Choroid plexus epithelial cell (primary cell): Measurements from ENCODE around the gene ADCY9.

Source experiments
- DNase-seq: peaks from one replicate; pipeline ENCODE4 v3.0.0-alpha.2; 2010; ENCODE audit warnings: low read depth
- H3K4me3 ChIP-seq: 2 replicates; pipeline ENCODE4 v1.5.1; 2011; ENCODE audit warnings: low read depth, mild to moderate bottlenecking, control low read depth, low read length, moderate library complexity
- TF ChIP-seq, protein P1 (sequence below): conservative IDR thresholded peaks from 2 replicates; pipeline ENCODE4 v1.5.1; 2011; ENCODE audit warnings: low read depth, mild to moderate bottlenecking, control low read depth, inconsistent platforms, low read length, moderate library complexity

Gene ADCY9

DNA sequence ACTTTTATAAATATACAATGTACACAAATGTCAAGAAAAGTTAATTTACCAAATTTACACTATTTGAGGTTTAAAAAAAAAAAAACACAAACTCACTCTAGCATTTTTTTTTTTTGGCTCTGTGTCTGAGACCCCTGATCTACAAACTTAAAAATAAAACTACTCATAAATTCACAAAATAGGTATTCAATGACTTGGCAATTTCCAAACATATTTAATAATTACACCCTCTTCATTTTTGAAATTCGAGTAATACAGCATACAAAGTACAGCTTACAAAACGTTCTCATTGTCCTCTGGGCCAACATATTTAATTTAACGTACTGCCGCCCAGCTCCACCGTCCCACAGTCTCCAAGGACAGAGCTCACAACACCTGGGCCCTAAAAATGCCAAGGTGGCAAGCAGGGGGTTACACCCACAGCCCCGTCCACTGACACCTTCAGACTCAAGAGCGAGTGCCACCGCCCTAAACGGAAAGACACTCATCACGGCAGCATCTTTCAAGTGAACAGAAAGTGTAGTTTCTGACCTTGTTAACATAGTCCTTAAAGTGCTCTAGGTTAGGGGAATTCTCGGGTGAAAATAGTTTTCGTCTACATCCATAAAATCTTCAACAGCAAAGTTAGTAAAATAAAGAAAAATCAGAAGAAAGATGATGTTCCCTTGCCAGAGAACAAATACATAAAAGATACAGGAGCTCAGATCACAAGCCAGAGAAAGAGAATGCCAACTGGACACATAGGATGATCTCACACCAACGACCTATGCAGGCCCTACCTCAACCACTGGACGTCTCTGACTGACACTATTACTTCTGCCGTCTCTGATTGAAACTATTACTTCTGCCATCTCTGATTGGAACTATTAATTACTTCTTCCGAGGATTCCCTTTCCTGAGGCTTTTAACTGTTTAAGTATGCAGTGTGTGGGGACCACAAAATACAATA is 4.2 kb downstream of the ADCY9 start:
- TF ChIP-seq, protein P1, sequence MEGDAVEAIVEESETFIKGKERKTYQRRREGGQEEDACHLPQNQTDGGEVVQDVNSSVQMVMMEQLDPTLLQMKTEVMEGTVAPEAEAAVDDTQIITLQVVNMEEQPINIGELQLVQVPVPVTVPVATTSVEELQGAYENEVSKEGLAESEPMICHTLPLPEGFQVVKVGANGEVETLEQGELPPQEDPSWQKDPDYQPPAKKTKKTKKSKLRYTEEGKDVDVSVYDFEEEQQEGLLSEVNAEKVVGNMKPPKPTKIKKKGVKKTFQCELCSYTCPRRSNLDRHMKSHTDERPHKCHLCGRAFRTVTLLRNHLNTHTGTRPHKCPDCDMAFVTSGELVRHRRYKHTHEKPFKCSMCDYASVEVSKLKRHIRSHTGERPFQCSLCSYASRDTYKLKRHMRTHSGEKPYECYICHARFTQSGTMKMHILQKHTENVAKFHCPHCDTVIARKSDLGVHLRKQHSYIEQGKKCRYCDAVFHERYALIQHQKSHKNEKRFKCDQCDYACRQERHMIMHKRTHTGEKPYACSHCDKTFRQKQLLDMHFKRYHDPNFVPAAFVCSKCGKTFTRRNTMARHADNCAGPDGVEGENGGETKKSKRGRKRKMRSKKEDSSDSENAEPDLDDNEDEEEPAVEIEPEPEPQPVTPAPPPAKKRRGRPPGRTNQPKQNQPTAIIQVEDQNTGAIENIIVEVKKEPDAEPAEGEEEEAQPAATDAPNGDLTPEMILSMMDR = no peak
- H3K4me3 ChIP-seq = peak overlapping the region; percentile 38
- DNase-seq = peak; percentile 46

DNA sequence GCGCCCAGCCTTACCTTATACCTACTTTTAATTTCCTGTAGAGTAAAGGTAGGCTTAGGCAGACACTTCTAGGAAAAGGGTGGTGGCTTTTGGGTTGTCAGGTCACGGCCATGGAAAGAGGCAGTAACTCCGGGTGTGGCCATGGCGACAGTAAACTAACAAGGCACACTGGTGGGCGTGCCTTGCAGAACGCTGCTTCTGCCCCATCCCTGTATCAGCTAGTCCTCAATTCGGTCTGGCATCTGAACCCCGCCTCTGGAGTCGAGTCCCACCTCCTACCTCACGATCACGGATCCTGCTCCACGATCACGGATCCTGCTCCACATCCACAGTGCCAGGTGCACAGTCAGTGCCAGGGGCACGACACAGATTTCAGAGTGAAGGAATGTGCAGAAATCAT is 5.6 kb downstream of the ADCY9 start:
- TF ChIP-seq, protein P1 = no peak
- no peak overlapping the region for H3K4me3 ChIP-seq
- DNase-seq = no peak

DNA sequence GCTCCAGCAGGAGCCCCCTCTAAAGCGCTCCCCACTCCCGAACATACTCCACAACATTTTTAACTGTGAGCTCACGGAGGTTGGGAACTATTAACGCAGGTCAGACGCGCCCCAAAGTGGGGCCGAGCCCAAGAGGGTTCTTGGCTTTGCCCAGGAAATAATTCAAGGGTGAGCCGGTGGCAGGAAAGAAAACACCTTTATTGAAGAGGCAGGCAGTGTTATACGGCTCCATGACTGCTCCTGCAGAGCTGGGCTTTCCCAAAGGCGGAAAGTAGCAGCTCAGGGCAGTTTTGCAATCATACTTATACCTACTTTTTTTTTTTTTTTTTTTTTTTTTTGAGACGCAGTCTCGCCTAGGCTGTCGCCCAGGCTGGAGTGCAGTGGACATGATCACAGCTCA is 6.2 kb downstream of the ADCY9 start:
- no peak for DNase-seq
- TF ChIP-seq, protein P1 = no peak

DNA sequence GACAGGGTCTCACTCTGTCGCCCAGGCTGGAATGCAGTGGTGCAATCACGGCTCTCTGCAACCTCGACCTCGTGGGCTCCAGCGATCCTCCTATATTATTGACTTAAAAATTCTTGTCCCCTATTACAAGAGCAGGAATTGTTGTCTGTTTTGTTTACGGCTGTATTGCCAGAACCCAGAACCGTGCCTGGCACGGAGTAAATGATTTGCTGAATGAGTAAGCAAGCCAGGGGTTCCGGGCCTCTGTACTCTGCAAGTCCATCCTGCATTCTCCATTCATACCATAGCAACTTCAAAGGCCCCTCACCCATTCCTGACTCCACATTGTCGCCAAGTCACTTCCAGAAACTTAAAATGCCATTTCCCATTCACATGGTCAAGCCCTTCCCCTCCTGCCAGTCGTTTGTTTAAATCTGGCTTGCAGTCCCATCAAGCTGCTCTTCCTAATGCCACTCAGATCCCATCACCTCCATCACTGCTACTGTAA is 6.9 kb downstream of the ADCY9 start:
- no peak for DNase-seq
- TF ChIP-seq, protein P1 = no peak
- H3K4me3 ChIP-seq = no peak overlapping the region

More for the DNA sequence above, 6.2 kb downstream of the ADCY9 start:
- H3K4me3 ChIP-seq = no peak overlapping the region

DNA sequence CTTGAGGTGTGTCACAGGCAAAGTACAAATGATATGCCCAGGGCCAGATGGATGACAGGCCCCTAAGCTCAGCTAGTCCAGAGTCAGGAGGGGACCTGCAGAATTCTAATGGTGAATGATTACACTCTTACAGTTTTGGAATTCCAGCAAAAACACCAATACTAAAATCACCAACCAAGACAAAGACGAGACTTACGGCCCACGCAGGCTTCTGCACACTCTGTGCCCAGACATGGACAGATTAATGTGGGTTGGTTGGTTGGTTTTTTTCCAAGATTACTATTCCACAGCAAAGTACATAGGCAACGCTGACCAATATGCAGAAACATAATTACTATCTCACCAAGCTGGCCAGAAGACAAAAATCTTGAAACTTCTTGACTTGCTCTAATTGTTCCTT is 9.7 kb downstream of the ADCY9 start:
- DNase-seq = no peak
- TF ChIP-seq, protein P1 = no peak
- H3K4me3 ChIP-seq = no peak overlapping the region

DNA sequence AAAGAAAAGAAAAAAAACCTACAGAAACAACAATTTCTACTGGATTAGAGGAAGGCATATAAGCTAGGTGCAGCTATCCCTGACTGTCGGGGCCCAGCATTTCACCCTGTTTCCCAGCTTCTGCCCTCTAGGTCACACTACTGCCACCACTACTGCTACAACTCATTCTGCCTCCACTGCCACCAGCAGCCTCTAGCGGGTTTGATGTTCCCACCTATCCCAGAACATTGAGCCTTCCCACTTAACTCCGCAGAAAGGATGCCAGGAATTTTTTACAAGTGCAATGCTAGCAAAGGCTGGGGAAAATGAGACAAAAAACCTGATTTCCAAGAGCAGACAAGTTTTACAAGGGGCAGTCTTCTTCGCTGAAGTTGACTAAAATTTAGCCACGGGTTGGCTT is 10.4 kb downstream of the ADCY9 start:
- no peak for DNase-seq
- H3K4me3 ChIP-seq = no peak overlapping the region
- TF ChIP-seq, protein P1 = no peak
